ENCODE measurements around the gene AFM.

The AFM gene

DNA sequence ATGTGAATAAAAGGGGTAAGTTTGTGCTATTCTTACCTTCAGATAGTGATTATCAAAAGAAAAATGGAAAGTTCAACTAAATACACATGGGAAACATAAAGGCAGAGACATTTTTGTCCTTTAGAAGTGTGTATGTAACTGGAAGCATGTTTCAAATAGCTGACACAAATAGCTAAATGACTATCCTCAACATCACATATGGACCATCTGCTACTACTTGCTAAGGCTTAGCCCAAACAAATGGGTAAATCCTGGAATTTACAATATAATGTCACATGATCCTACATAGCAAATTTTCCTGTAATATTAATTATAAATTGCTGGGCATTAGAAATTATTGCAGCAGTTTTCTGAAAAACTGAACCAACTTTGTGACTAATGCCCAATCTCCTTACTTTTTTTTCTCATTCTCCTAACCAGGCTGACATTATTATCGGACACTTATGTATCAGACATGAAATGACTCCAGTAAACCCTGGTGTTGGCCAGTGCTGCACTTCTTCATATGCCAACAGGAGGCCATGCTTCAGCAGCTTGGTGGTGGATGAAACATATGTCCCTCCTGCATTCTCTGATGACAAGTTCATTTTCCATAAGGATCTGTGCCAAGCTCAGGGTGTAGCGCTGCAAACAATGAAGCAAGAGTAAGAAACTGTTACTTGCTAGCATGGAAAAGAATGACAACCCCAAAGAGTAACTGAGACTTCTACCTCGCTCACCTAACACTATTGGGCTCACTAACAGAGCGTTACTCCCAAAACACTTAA lies 29.4 kb upstream of the AFM start:
- Mint-ChIP-seq H3K36me3 (ENCODE audit: low read depth) (no peaks in the 10 kb centered on the region), H3K4me3 (no peak overlapping the region), H3K9me3 (no peaks in the 10 kb centered on the region), H3K27me3 (ENCODE audit: low read depth, poor library complexity) (peaks cover 3% of the 10 kb centered on the region), H3K27ac (no peak overlapping the region), H3K4me1 (peaks cover 7% of the 10 kb centered on the region)
- no peak for TF ChIP-seq CTCF (IDR thresholded peaks at IDR 0.05)
- no peak for DNase-seq

GRCh38 chr4:73452953-73453700 lies 28.4 kb upstream of the AFM start:
- Mint-ChIP-seq H3K27me3 (ENCODE audit: low read depth, poor library complexity) (peaks cover 3% of the 10 kb centered on the region), H3K4me3 (no peak overlapping the region), H3K36me3 (ENCODE audit: low read depth) (no peaks in the 10 kb centered on the region), H3K27ac (no peak overlapping the region), H3K4me1 (peaks cover 7% of the 10 kb centered on the region), H3K9me3 (no peaks in the 10 kb centered on the region)
- no peak for TF ChIP-seq CTCF (IDR thresholded peaks at IDR 0.05)
- no peak for DNase-seq

GRCh38 chr4:73453701-73454005 lies 27.9 kb upstream of the AFM start:
- H3K9me3 Mint-ChIP-seq, result no peaks in the 10 kb centered on the region
- no peak for TF ChIP-seq CTCF (IDR thresholded peaks at IDR 0.05)
- H3K4me1 Mint-ChIP-seq, result peaks cover 7% of the 10 kb centered on the region
- no peak overlapping the region for H3K4me3 Mint-ChIP-seq
- H3K36me3 Mint-ChIP-seq (ENCODE audit: low read depth), result no peaks in the 10 kb centered on the region
- H3K27me3 Mint-ChIP-seq (ENCODE audit: low read depth, poor library complexity), result peaks cover 3% of the 10 kb centered on the region
- no peak for DNase-seq
- H3K27ac Mint-ChIP-seq, result no peak overlapping the region

- Mint-ChIP-seq H3K27me3 (ENCODE audit: low read depth, poor library complexity) (no peaks in the 10 kb centered on the region), H3K9me3 (no peaks in the 10 kb centered on the region)
These were observed 26.6 kb upstream of the AFM start for GRCh38 chr4:73454920-73455319.

DNA sequence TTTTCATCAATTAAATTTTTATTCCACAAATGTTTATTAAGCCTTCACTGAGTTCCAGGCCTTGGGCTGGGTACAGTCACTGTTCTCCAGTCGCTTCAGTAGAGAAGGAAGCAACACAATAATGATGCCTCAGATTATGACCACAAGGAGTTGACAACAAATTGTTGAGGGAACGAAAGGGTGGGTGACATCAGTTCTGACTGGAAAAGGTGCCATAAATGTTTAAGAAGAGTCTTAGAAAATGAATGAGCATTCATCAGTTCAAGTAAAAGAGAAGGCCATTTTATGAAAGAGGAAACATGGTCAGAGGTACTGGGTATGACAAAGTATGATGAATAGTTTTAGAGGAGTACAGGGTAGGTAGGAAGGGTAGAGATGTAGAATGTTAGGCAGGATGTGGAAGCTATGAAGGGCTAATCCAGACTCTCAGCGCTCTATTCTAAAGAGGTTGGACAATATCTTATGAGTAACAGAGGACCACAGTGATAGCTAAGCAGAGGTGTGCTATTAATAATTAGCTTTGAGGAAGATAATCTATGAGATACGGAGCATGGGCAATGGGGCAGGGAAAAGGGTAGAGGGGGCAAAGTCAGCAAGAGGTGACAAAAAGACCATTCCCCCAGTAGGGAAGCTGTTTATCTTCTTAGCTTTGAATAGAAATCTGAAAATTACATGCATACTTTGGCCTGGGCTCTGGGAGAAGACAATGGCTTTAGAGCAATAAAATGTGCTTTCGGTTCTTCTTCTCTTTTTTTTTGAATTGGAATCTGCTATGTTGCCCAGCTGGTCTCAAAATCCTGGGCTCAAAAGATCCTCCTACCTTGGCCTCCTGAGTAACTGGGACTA lies 25.1 kb upstream of the AFM start:
- no peaks in the 10 kb centered on the region for H3K36me3 Mint-ChIP-seq (ENCODE audit: low read depth)
- no peak for TF ChIP-seq CTCF (IDR thresholded peaks at IDR 0.05)
- DNase-seq, result no peak
- no peak overlapping the region for H3K4me3 Mint-ChIP-seq
- peaks cover 4% of the 10 kb centered on the region for H3K27me3 Mint-ChIP-seq (ENCODE audit: low read depth, poor library complexity)
- no peaks in the 10 kb centered on the region for H3K9me3 Mint-ChIP-seq
- no peak overlapping the region for H3K27ac Mint-ChIP-seq
- no peaks in the 10 kb centered on the region for H3K4me1 Mint-ChIP-seq

More at GRCh38 chr4:73454920-73455319, 26.6 kb upstream of the AFM start:
- H3K27ac Mint-ChIP-seq, result no peak overlapping the region
- no peaks in the 10 kb centered on the region for H3K36me3 Mint-ChIP-seq (ENCODE audit: low read depth)
- TF ChIP-seq CTCF (IDR thresholded peaks at IDR 0.05), result no peak
- DNase-seq, result no peak
- H3K4me1 Mint-ChIP-seq, result peaks cover 7% of the 10 kb centered on the region
- no peak overlapping the region for H3K4me3 Mint-ChIP-seq

Measured in nephron progenitor cell (in vitro differentiated cells).